Measurements from ENCODE around the gene ADAM10.

DNA sequence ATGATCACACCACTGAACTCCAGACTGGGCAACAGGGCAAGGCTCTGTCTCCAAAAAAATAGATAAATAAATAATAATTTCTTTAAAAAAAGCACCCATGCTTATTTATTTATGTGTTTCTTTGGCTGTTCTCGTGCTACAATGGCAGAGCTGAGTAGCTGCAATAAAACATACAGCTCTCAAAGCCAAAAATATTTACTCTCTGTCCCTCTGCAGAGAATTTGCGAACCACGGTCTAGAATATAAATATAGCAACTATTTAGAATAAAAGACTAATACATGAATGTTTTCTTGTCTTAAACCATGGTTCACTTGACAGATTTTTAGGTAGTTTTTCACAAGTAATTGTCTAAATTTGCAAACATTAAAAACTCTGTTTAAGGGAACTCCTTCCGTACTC is 72.7 kb downstream of the ADAM10 start:
- TF ChIP-seq, protein P1, sequence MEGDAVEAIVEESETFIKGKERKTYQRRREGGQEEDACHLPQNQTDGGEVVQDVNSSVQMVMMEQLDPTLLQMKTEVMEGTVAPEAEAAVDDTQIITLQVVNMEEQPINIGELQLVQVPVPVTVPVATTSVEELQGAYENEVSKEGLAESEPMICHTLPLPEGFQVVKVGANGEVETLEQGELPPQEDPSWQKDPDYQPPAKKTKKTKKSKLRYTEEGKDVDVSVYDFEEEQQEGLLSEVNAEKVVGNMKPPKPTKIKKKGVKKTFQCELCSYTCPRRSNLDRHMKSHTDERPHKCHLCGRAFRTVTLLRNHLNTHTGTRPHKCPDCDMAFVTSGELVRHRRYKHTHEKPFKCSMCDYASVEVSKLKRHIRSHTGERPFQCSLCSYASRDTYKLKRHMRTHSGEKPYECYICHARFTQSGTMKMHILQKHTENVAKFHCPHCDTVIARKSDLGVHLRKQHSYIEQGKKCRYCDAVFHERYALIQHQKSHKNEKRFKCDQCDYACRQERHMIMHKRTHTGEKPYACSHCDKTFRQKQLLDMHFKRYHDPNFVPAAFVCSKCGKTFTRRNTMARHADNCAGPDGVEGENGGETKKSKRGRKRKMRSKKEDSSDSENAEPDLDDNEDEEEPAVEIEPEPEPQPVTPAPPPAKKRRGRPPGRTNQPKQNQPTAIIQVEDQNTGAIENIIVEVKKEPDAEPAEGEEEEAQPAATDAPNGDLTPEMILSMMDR (IDR thresholded peaks at IDR 0.05) = no peak
- TF ChIP-seq POLR2AphosphoS5 (IDR thresholded peaks at IDR 0.05) (no peak), POLR2A (IDR thresholded peaks at IDR 0.05) (no peak)
